Measurements from ENCODE around the gene AGL.
"Not testable (repeated sequence)": the region's sequence is repeated elsewhere in the genome, so short reads cannot be mapped to it uniquely, and the experiment has no call there.

AGL gene

GRCh38 chr1:99825702-99826101 lies 24.5 kb upstream of the AGL start:
- TF ChIP-seq CTCF (IDR thresholded peaks at IDR 0.05; ENCODE audit: unreplicated experiment in 3 of 3) = no peak
- H3K27me3 Mint-ChIP-seq (ENCODE audit: low read depth) = no peaks in the 10 kb centered on the region

GRCh38 chr1:99827970-99828369 lies 22.2 kb upstream of the AGL start:
- no peak for TF ChIP-seq CTCF (IDR thresholded peaks at IDR 0.05; ENCODE audit: unreplicated experiment in 3 of 3)
- no peaks in the 10 kb centered on the region for H3K27me3 Mint-ChIP-seq (ENCODE audit: low read depth)
- no peaks in the 10 kb centered on the region for H3K36me3 Mint-ChIP-seq (ENCODE audit: low read depth)
- H3K9me3 Mint-ChIP-seq = peaks cover 12% of the 10 kb centered on the region
- H3K4me3 Mint-ChIP-seq = no peak overlapping the region
- no peaks in the 10 kb centered on the region for H3K4me1 Mint-ChIP-seq
- no peak overlapping the region for H3K27ac Mint-ChIP-seq

More at GRCh38 chr1:99825702-99826101, 24.5 kb upstream of the AGL start:
- H3K9me3 Mint-ChIP-seq = peaks cover 6% of the 10 kb centered on the region
- H3K27ac Mint-ChIP-seq = no peak overlapping the region
- H3K36me3 Mint-ChIP-seq (ENCODE audit: low read depth) = no peaks in the 10 kb centered on the region
- H3K4me1 Mint-ChIP-seq = no peaks in the 10 kb centered on the region
- H3K4me3 Mint-ChIP-seq = no peak overlapping the region

GRCh38 chr1:99829269-99829668 lies 20.9 kb upstream of the AGL start:
- Mint-ChIP-seq H3K4me3 (no peak overlapping the region), H3K9me3 (peaks cover 12% of the 10 kb centered on the region), H3K4me1 (no peaks in the 10 kb centered on the region), H3K36me3 (ENCODE audit: low read depth) (no peaks in the 10 kb centered on the region), H3K27me3 (ENCODE audit: low read depth) (no peaks in the 10 kb centered on the region), H3K27ac (no peak overlapping the region)
- TF ChIP-seq CTCF (IDR thresholded peaks at IDR 0.05; ENCODE audit: unreplicated experiment in 3 of 3) = no peak

- Mint-ChIP-seq H3K4me1 (peaks cover 12% of the 10 kb centered on the region), H3K9me3 (peaks cover 10% of the 10 kb centered on the region)
- H3K27ac Mint-ChIP-seq; H3K27me3 Mint-ChIP-seq (ENCODE audit: low read depth); H3K36me3 Mint-ChIP-seq (ENCODE audit: low read depth); H3K4me3 Mint-ChIP-seq: not testable (repeated sequence)
These were observed 16.2 kb upstream of the AGL start for GRCh38 chr1:99833911-99834310.

- peak overlapping the region; percentile 36 to 92 (median 41) for H3K27ac Mint-ChIP-seq
- H3K27me3 Mint-ChIP-seq (ENCODE audit: low read depth); H3K4me3 Mint-ChIP-seq; H3K36me3 Mint-ChIP-seq (ENCODE audit: low read depth): not testable (repeated sequence)
- H3K9me3 Mint-ChIP-seq = peaks cover 22% of the 10 kb centered on the region
- peaks cover 12% of the 10 kb centered on the region for H3K4me1 Mint-ChIP-seq
These were observed 13.7 kb upstream of the AGL start for GRCh38 chr1:99836171-99837103.

- H3K4me1 Mint-ChIP-seq = peaks cover 20% of the 10 kb centered on the region
- peaks cover 19% of the 10 kb centered on the region for H3K9me3 Mint-ChIP-seq
- not testable (repeated sequence) for H3K4me3 Mint-ChIP-seq; H3K36me3 Mint-ChIP-seq (ENCODE audit: low read depth); H3K27ac Mint-ChIP-seq; H3K27me3 Mint-ChIP-seq (ENCODE audit: low read depth)
These were observed 9.8 kb upstream of the AGL start for GRCh38 chr1:99840353-99840752.

GRCh38 chr1:99843760-99844159 lies 6.4 kb upstream of the AGL start:
- Mint-ChIP-seq H3K4me3 (no peak overlapping the region), H3K36me3 (ENCODE audit: low read depth) (peaks cover 3% of the 10 kb centered on the region), H3K27me3 (ENCODE audit: low read depth) (no peaks in the 10 kb centered on the region), H3K27ac (peak overlapping the region in 1 of 3 experiments; percentile 66), H3K4me1 (peaks cover 30% of the 10 kb centered on the region), H3K9me3 (peaks cover 17% of the 10 kb centered on the region)
- TF ChIP-seq CTCF (IDR thresholded peaks at IDR 0.05; ENCODE audit: unreplicated experiment in 3 of 3) = no peak

GRCh38 chr1:99845201-99845600 lies 5.0 kb upstream of the AGL start:
- Mint-ChIP-seq H3K4me3 (peak overlapping the region in 1 of 3 experiments; percentile 5), H3K4me1 (peaks cover 38% of the 10 kb centered on the region), H3K27ac (peak overlapping the region in 1 of 3 experiments; percentile 46)
- H3K36me3 Mint-ChIP-seq (ENCODE audit: low read depth); H3K27me3 Mint-ChIP-seq (ENCODE audit: low read depth); H3K9me3 Mint-ChIP-seq: not testable (repeated sequence)
